GM12878 (cell line): Measurements from ENCODE around the gene TFCP2L1. TPM values are rescaled to one million over a fixed set of nuclear protein-coding genes. Genes with fewer than 3 reads are reported as not detected.

Experiments used
- ATAC-seq: fragments of 200-7000 bp; cut with Tn5 transposase; 3 replicates; pipeline ENCODE4 v1.9.1; 2020; ENCODE audit warnings: mild to moderate bottlenecking, moderate library complexity
- BruUV-seq: library from RNA; stranded (reverse); fragments of 400-500 nt; replicated peaks from 2 replicates; lab custom pipeline; 2021; lab: Mats Ljungman, UMichigan
- CTCF ChIA-PET: fragments of 300-600 bp; sonication (Branson Sonifier 250); formaldehyde crosslinking; extraction: SDS; loops from one replicate; lab custom pipeline; 2021; ENCODE audit warnings: inconsistent platforms; lab: Yijun Ruan, JAX
- POLR2A ChIA-PET: fragments of 350-600 bp; formaldehyde crosslinking; extraction: SDS; loops from one replicate; lab custom pipeline; 2021; ENCODE audit warnings: inconsistent platforms; lab: Charles Lee
- RAD21 ChIA-PET: fragments of 300-600 bp; sonication (Branson Sonifier 250); formaldehyde crosslinking; loops from one replicate; lab custom pipeline; 2023; ENCODE audit warnings: antibody characterized with exemption; ENCODE audit not compliant: unreplicated experiment; lab: Charles Lee
- SMC1A ChIA-PET: fragments of 300-600 bp; sonication (Branson Sonifier 250); formaldehyde crosslinking; loops from one replicate; lab custom pipeline; 2023; ENCODE audit not compliant: unreplicated experiment, uncharacterized antibody; lab: Charles Lee
- DNase-seq: peaks from one replicate; pipeline ENCODE4 v3.0.0-alpha.2; 2011; ENCODE audit warnings: low read depth, low spot score
- FAIRE-seq: peaks from 3 replicates; lab custom pipeline; 2011; peaks lifted over from hg19 to GRCh38; lab: Jason Lieb, UNC
- H2AFZ ChIP-seq: 2 replicates; pipeline ENCODE4 v1.6.0; 2011; ENCODE audit warnings: low read depth, low read length, control low read depth; ENCODE audit not compliant: control insufficient read depth
- H3K27ac ChIP-seq: 2 replicates; pipeline ENCODE4 v1.5.1; 2011; ENCODE audit warnings: control low read depth; ENCODE audit not compliant: control insufficient read depth, insufficient read depth
- H3K27me3 ChIP-seq, 2 experiments: replicated peaks in 1 of 2; 2 replicates each; pipeline versions ENCODE4 v1.6.0 to v1.6.1; 2011; ENCODE audit warnings: low read length in 1 of 2; ENCODE audit not compliant: control insufficient read depth in 2 of 2, insufficient read depth in 2 of 2
- H3K36me3 ChIP-seq, 2 experiments: 2 replicates each; pipeline ENCODE4 v1.5.1; 2011; ENCODE audit warnings: low read length in 1 of 2; ENCODE audit not compliant: control insufficient read depth in 2 of 2, insufficient read depth in 2 of 2
- H3K4me1 ChIP-seq: 2 replicates; pipeline ENCODE4 v1.6.1; 2011; ENCODE audit warnings: mild to moderate bottlenecking, low read length, moderate library complexity, mixed read lengths; ENCODE audit not compliant: control insufficient read depth, insufficient read depth
- H3K4me2 ChIP-seq: 2 replicates; pipeline ENCODE4 v1.6.0; 2011; ENCODE audit warnings: control low read depth; ENCODE audit not compliant: control insufficient read depth, insufficient read depth
- H3K4me3 ChIP-seq: fragments of 200-600 bp; sonication (generic); 2 replicates; pipeline ENCODE4 v1.5.1; 2016
- H3K79me2 ChIP-seq: 2 replicates; pipeline ENCODE4 v1.6.0; 2011; ENCODE audit warnings: low read length; ENCODE audit not compliant: control insufficient read depth, insufficient read depth
- H3K9ac ChIP-seq: 2 replicates; pipeline ENCODE4 v1.8.0; 2011; ENCODE audit warnings: low read length, control low read depth, mixed read lengths; ENCODE audit not compliant: control insufficient read depth, insufficient read depth
- H3K9me3 ChIP-seq: replicated peaks from 3 replicates; pipeline ENCODE4 v1.5.1; 2011; ENCODE audit warnings: mild to moderate bottlenecking, low read length; ENCODE audit not compliant: control insufficient read depth, insufficient read depth
- H4K20me1 ChIP-seq: 2 replicates; pipeline ENCODE4 v1.6.0; 2011; ENCODE audit not compliant: control insufficient read depth, insufficient read depth
- BCL11A ChIP-seq: IDR thresholded peaks from 2 replicates; pipeline ENCODE4 v1.6.1; 2011; ENCODE audit warnings: low read depth, low read length
- CHD1 ChIP-seq: IDR thresholded peaks from 2 replicates; pipeline ENCODE4 v1.6.1; 2012; ENCODE audit warnings: low read depth, low read length, improper control_type of control experiment
- E2F4 ChIP-seq: IDR thresholded peaks from 2 replicates; pipeline ENCODE4 v1.6.1; 2012; ENCODE audit warnings: low read depth, low read length, improper control_type of control experiment
- ETV6 ChIP-seq, 2 experiments: fragments of 450-650 bp in 1 of 2; IDR thresholded peaks in 1 of 2; conservative IDR thresholded peaks in 1 of 2; 2 replicates each; pipeline ENCODE4 v1.6.1; 2014; ENCODE audit warnings: antibody characterized with exemption in 1 of 2, borderline replicate concordance in 1 of 2, low read depth in 1 of 2, mild to moderate bottlenecking in 1 of 2, moderate library complexity in 1 of 2
- GABPA ChIP-seq: IDR thresholded peaks from 2 replicates; pipeline ENCODE4 v1.6.1; 2014; ENCODE audit warnings: antibody characterized with exemption, low read depth, mild to moderate bottlenecking, inconsistent platforms
- RCOR1 ChIP-seq: conservative IDR thresholded peaks from 2 replicates; pipeline ENCODE4 v1.6.1; 2012; ENCODE audit warnings: low read depth, low read length, improper control_type of control experiment
- SMC3 ChIP-seq: IDR thresholded peaks from 2 replicates; pipeline ENCODE4 v1.6.1; 2011; ENCODE audit warnings: low read length, improper control_type of control experiment, borderline replicate concordance
- ZBTB4 ChIP-seq: fragments of 450-650 bp; formaldehyde crosslinking; IDR thresholded peaks from 2 replicates; pipeline ENCODE4 v1.4.0; 2022; ENCODE audit warnings: mild to moderate bottlenecking, moderate library complexity
- WGBS: methylation state at CpG from one replicate; pipeline ENCODE4 v1.1.6; 2016; ENCODE audit warnings: low lambda C conversion rate; ENCODE audit not compliant: insufficient replicate concordance, insufficient coverage; ENCODE audit errors: missing lambda C conversion rate; 5-methylcytosine and 5-hydroxymethylcytosine counted together
- in situ Hi-C: fragments of 300-500 bp; cut with MboI; formaldehyde crosslinking; loops from 9 replicates; pipeline ENCODE4 v1.14.3; 2018; ENCODE audit warnings: mixed read lengths
- intact Hi-C: fragments of 100-400 bp; cut with micrococcal nuclease; formaldehyde crosslinking; loops from one replicate; pipeline ENCODE4 v1.14.2; 2022; ENCODE audit not compliant: unreplicated experiment
- polyA plus RNA-seq, 11 experiments: library from polyadenylated mRNA; depleted of rRNA in 4 of 11; unstranded in 6 of 11; stranded (reverse) in 5 of 11; fragments of >200 nt; fragmentation: Nextera tagmentation in 4 of 11; fragmentation: Illumina TruSeq in 1 of 11; extraction: Ambion mirVana in 4 of 11; extraction: Trizol in 1 of 11; gene quantifications; 1 replicate in 1 of 11; 2 replicates in 10 of 11; pipeline versions ENCODE4 v1.2.1 to v1.2.3, GENCODE V29; 2011 to 2016; ENCODE audit warnings: inconsistent platforms in 2 of 11, missing spikeins in 2 of 11, low read depth in 1 of 11
- total RNA-seq, 4 experiments: library from RNA; depleted of rRNA in 3 of 4; stranded (reverse); fragments of >200 nt in 3 of 4; fragmentation: Illumina TruSeq in 1 of 4; extraction: Trizol in 1 of 4; gene quantifications; 2 replicates each; pipeline versions ENCODE4 v1.2.1 to v1.2.3, GENCODE V29; 2013 to 2021

TFCP2L1 gene
- total and polyA plus RNA-seq, 10 of the 15 experiments (the other 5 are each of a cell fraction or from before 2014, with no cell fraction given): 0.02 to 0.21 (median 0.09) TPM; not detected in 1

GRCh38 chr2:121240436-121240835 is 44.6 kb downstream of the TFCP2L1 start:
- in situ Hi-C loops: no loop called here
- Histone ChIP-seq H3K27ac (no peak overlapping the region), H3K36me3 (no peaks in the 10 kb centered on the region), H3K4me2 (no peak overlapping the region), H3K9ac (no peak overlapping the region), H2AFZ (no peak overlapping the region), H3K4me3 (no peak overlapping the region), H3K9me3 (no peaks in the 10 kb centered on the region), H4K20me1 (no peaks in the 10 kb centered on the region), H3K79me2 (no peaks in the 10 kb centered on the region), H3K27me3 (no peaks in the 10 kb centered on the region; a peak in 3 of 4 replicates), H3K4me1 (no peaks in the 10 kb centered on the region)
- POLR2A ChIA-PET: no interaction called here
- BruUV-seq: no TSS peak
- no peak for DNase-seq
- 9% methylated on average over 6 of the region's 6 CpGs for WGBS
- no peak for ATAC-seq
- FAIRE-seq: no peak
- SMC1A ChIA-PET: no interaction called here
- CTCF ChIA-PET: no interaction called here
- intact Hi-C loops: no loop called here
- TF ChIP-seq BCL11A (no peak), CHD1 (no peak), GABPA (no peak), ETV6 (conservative IDR thresholded peaks at IDR 0.05 in 1 of 2, IDR thresholded peaks at IDR 0.05 in 1 of 2; ENCODE audit: borderline replicate concordance in 1 of 2, low read depth in 1 of 2) (no peak), SMC3 (no peak), ZBTB4 (CRISPR knock-in tag) (no peak), RCOR1 (no peak), E2F4 (no peak)
- RAD21 ChIA-PET: no interaction called here
